HepG2 (cell line): ENCODE data around the gene POLR1G. TPM values are rescaled to one million over a fixed set of nuclear protein-coding genes. Genes with fewer than 3 reads are reported as not detected.

Experiments
- BRCA1 ChIP-seq: sonication (generic); formaldehyde crosslinking; IDR thresholded peaks from 2 replicates; pipeline ENCODE4 v1.4.0; 2020; ENCODE audit warnings: missing genetic modification reagents
- FOSL2 ChIP-seq: sonication (generic); formaldehyde crosslinking; IDR thresholded peaks from 2 replicates; pipeline ENCODE4 v1.4.0; 2020; ENCODE audit warnings: missing genetic modification reagents
- FOXK1 ChIP-seq: sonication (generic); formaldehyde crosslinking; IDR thresholded peaks from 2 replicates; pipeline ENCODE4 v1.4.0; 2020; ENCODE audit warnings: low read depth, missing genetic modification reagents, borderline replicate concordance
- HNRNPLL ChIP-seq: fragments of 200-400 bp; formaldehyde crosslinking; IDR thresholded peaks from 2 replicates; pipeline ENCODE4 v1.6.1; 2017; ENCODE audit warnings: mild to moderate bottlenecking, low read depth, low read length; ENCODE audit not compliant: poor library complexity, severe bottlenecking
- KDM3A ChIP-seq: IDR thresholded peaks from 2 replicates; pipeline ENCODE4 v1.6.1; 2018; ENCODE audit warnings: low read depth, missing compliant biosample characterization
- RAD21 ChIP-seq: fragments of 450-650 bp; formaldehyde crosslinking; IDR thresholded peaks from 2 replicates; pipeline ENCODE4 v1.5.0; 2020; ENCODE audit warnings: mild to moderate bottlenecking
- TCF12 ChIP-seq, 2 experiments: fragments of 450-650 bp in 1 of 2; sonication (generic) in 1 of 2; formaldehyde crosslinking in 1 of 2; IDR thresholded peaks; 2 replicates each; pipeline versions ENCODE4 v1.6.1 to v1.8.0; 2017 to 2022; ENCODE audit warnings: antibody characterized with exemption in 1 of 2, mild to moderate bottlenecking in 1 of 2, missing genetic modification reagents in 1 of 2, moderate library complexity in 1 of 2
- TCF7L2 ChIP-seq: IDR thresholded peaks from 2 replicates; pipeline ENCODE4 v1.6.1; 2011; ENCODE audit warnings: mild to moderate bottlenecking, low read depth, low read length, moderate library complexity
- THAP9 ChIP-seq: sonication (generic); formaldehyde crosslinking; IDR thresholded peaks from 2 replicates; pipeline ENCODE4; 2020; ENCODE audit warnings: missing genetic modification reagents, mild to moderate bottlenecking, borderline replicate concordance
- WIZ ChIP-seq: sonication (generic); formaldehyde crosslinking; IDR thresholded peaks from 2 replicates; pipeline ENCODE4 v1.5.1; 2020; ENCODE audit warnings: mild to moderate bottlenecking, missing genetic modification reagents
- YY1 ChIP-seq: IDR thresholded peaks from 2 replicates; pipeline ENCODE4 v1.6.1; 2011; ENCODE audit warnings: low read length, low read depth, moderate library complexity, mild to moderate bottlenecking; ENCODE audit not compliant: insufficient read depth, insufficient replicate concordance
- ZFP82 ChIP-seq: sonication (generic); formaldehyde crosslinking; IDR thresholded peaks from 2 replicates; pipeline ENCODE4 v1.5.1; 2020; ENCODE audit warnings: mild to moderate bottlenecking, missing genetic modification reagents, borderline replicate concordance
- ZNF143 ChIP-seq: sonication (generic); formaldehyde crosslinking; IDR thresholded peaks from 2 replicates; pipeline ENCODE4 v1.4.0; 2020; ENCODE audit warnings: missing genetic modification reagents
- ZNF383 ChIP-seq: sonication (generic); formaldehyde crosslinking; IDR thresholded peaks from 2 replicates; pipeline ENCODE4 v1.4.0; 2020; ENCODE audit warnings: missing genetic modification reagents, mild to moderate bottlenecking, borderline replicate concordance
- ZNF672 ChIP-seq: sonication (generic); formaldehyde crosslinking; IDR thresholded peaks from 2 replicates; pipeline ENCODE4 v1.8.1; 2022; ENCODE audit warnings: missing genetic modification reagents
- polyA plus RNA-seq, 8 experiments: library from polyadenylated mRNA; depleted of rRNA in 3 of 8; stranded (reverse) in 7 of 8; unstranded in 1 of 8; fragments of >200 nt; fragmentation: Illumina TruSeq in 4 of 8; extraction: Trizol in 4 of 8; gene quantifications; 2 replicates each; pipeline versions ENCODE4 v1.2.1 to v1.2.3, GENCODE V29; 2011 to 2016; ENCODE audit warnings: low read depth in 4 of 8, missing spikeins in 1 of 8, mixed read lengths in 1 of 8; ENCODE audit not compliant: insufficient read depth in 1 of 8
- total RNA-seq, 5 experiments: library from RNA; depleted of rRNA; stranded (reverse); fragments of >200 nt; fragmentation: Illumina TruSeq; extraction: Trizol; gene quantifications; 2 replicates each; pipeline ENCODE4 v1.2.3, GENCODE V29; 2016; ENCODE audit warnings: low read depth in 1 of 5
- TF ChIP-seq, protein P1 (sequence below): sonication (generic); formaldehyde crosslinking; IDR thresholded peaks from 2 replicates; pipeline ENCODE4 v1.4.0; 2020; ENCODE audit warnings: missing genetic modification reagents, borderline replicate concordance
- TF ChIP-seq, protein P2 (sequence below): sonication (generic); formaldehyde crosslinking; IDR thresholded peaks from 2 replicates; pipeline ENCODE4 v1.4.0; 2020; ENCODE audit warnings: missing genetic modification reagents

Gene POLR1G
- total and polyA plus RNA-seq, 2 of the 13 experiments (the other 11 are each of a cell fraction or from before 2014, with no cell fraction given) = 3.5 to 20.8 TPM

DNA sequence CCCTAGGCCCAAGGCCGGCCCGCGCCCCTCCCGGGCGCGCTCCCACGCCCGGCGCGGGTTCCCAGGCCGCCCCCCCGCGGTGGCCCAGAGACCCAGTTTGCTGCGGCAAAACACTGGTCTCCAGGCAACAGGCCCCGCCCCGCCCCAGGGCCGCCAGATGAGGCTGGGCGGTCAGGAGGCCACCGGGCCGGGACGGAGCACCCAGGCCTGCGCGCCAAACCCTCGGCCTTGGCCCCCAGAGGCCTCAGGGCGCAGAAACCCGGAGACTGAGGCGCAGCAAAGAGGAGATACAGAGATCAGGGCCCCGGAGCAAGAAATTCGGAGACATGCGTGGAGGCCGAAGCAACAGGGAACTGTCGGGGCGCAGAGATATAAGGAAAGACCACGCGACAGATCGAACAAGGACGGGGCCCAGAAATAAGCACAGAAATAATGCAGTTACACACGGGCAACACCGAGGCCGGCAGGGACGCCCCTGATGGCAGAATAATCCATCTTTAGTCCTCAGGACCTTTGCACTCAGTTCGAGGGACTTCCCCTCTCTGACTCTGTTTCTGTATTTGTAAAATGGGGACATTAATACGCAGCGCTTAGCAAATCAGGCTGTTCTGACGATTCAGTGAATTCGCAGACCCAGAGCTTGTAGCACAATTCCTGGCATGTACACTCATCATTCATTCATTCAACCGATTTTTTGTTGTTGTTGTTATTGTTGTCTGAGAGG lies 38.0 kb downstream of the POLR1G start (continued):
- TF ChIP-seq ZFP82 = no peak
- TF ChIP-seq ZNF672 = no peak
- TF ChIP-seq RAD21 (CRISPR knock-in tag) = peak; percentile 45; the same call in 1 of the 2 replicates
- no peak for TF ChIP-seq ZNF143 (CRISPR knock-in tag)
- TF ChIP-seq, protein P1, sequence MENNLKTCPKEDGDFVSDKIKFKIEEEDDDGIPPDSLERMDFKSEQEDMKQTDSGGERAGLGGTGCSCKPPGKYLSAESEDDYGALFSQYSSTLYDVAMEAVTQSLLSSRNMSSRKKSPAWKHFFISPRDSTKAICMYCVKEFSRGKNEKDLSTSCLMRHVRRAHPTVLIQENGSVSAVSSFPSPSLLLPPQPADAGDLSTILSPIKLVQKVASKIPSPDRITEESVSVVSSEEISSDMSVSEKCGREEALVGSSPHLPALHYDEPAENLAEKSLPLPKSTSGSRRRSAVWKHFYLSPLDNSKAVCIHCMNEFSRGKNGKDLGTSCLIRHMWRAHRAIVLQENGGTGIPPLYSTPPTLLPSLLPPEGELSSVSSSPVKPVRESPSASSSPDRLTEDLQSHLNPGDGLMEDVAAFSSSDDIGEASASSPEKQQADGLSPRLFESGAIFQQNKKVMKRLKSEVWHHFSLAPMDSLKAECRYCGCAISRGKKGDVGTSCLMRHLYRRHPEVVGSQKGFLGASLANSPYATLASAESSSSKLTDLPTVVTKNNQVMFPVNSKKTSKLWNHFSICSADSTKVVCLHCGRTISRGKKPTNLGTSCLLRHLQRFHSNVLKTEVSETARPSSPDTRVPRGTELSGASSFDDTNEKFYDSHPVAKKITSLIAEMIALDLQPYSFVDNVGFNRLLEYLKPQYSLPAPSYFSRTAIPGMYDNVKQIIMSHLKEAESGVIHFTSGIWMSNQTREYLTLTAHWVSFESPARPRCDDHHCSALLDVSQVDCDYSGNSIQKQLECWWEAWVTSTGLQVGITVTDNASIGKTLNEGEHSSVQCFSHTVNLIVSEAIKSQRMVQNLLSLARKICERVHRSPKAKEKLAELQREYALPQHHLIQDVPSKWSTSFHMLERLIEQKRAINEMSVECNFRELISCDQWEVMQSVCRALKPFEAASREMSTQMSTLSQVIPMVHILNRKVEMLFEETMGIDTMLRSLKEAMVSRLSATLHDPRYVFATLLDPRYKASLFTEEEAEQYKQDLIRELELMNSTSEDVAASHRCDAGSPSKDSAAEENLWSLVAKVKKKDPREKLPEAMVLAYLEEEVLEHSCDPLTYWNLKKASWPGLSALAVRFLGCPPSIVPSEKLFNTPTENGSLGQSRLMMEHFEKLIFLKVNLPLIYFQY (CRISPR knock-in tag) = peak; percentile 97
- TF ChIP-seq FOXK1 (CRISPR knock-in tag) = peak; percentile 21; the same call in 1 of the 2 replicates
- no peak for TF ChIP-seq WIZ (CRISPR knock-in tag)
- TF ChIP-seq, protein P2, sequence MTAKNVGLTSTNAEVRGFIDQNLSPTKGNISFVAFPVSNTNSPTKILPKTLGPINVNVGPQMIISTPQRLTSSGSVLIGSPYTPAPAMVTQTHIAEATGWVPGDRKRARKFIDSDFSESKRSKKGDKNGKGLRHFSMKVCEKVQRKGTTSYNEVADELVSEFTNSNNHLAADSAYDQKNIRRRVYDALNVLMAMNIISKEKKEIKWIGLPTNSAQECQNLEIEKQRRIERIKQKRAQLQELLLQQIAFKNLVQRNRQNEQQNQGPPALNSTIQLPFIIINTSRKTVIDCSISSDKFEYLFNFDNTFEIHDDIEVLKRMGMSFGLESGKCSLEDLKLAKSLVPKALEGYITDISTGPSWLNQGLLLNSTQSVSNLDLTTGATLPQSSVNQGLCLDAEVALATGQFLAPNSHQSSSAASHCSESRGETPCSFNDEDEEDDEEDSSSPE (CRISPR knock-in tag) = peak; percentile 84
- TF ChIP-seq THAP9 = peak; percentile 19; the same call in 1 of the 2 replicates
- TF ChIP-seq KDM3A = peak; percentile 41; the same call in 1 of the 2 replicates
- TF ChIP-seq HNRNPLL = peak; percentile 92
- no peak for TF ChIP-seq TCF7L2
- peak; percentile 59; the same call in 1 of the 2 replicates for TF ChIP-seq BRCA1
- peak; percentile 22 for TF ChIP-seq YY1
- TF ChIP-seq ZNF383 = peak; percentile 47; the same call in 1 of the 2 replicates
- TF ChIP-seq TCF12 (IDR thresholded peaks at IDR 0.05) = no peak
- no peak for TF ChIP-seq TCF12 (CRISPR knock-in tag; IDR thresholded peaks at IDR 0.05)
- TF ChIP-seq FOSL2 (CRISPR knock-in tag) = peak; percentile 32; the same call in 1 of the 2 replicates
